SK-N-MC (cell line): Measurements from ENCODE around the gene RIOX2.

ENCODE experiments used
- EZH2 ChIP-seq: fragments of 200-600 bp; sonication (generic); IDR thresholded peaks from one replicate; pipeline ENCODE4 v1.6.1; 2017; ENCODE audit warnings: antibody characterized with exemption
- FOXP2 ChIP-seq: optimal IDR thresholded peaks from 2 replicates; pipeline ENCODE3; 2011; ENCODE audit warnings: mild to moderate bottlenecking, moderate library complexity; ENCODE audit not compliant: insufficient read depth; ENCODE audit errors: extremely low read length, control extremely low read depth
- POLR2AphosphoS5 ChIP-seq: IDR thresholded peaks from 2 replicates; pipeline ENCODE4 v1.6.1; 2012; ENCODE audit warnings: mild to moderate bottlenecking, low read depth, low read length, borderline replicate concordance

GRCh38 chr3:97937205-97937604, 35.0 kb downstream of the RIOX2 start:
- TF ChIP-seq EZH2, result no peak
- TF ChIP-seq POLR2AphosphoS5, result no peak
- TF ChIP-seq FOXP2, result no peak
